A673 (cell line): Measurements from ENCODE around the gene LCN9. TPM values are rescaled to one million over a fixed set of nuclear protein-coding genes. Genes with fewer than 3 reads are reported as not detected.

Experiments used
- BruUV-seq: library from RNA; stranded (reverse); fragments of 400-500 nt; replicated peaks from 2 replicates; lab custom pipeline; 2021; lab: Mats Ljungman, UMichigan
- CTCF ChIA-PET: fragments of 300-600 bp; sonication (Branson Sonifier 250); formaldehyde crosslinking; loops from one replicate; lab custom pipeline; 2022; ENCODE audit warnings: antibody characterized with exemption; lab: Charles Lee
- POLR2A ChIA-PET: fragments of 300-600 bp; sonication (Branson Sonifier 250); formaldehyde crosslinking; loops from one replicate; lab custom pipeline; 2022; ENCODE audit warnings: antibody characterized with exemption; ENCODE audit not compliant: low non-redundant PET; lab: Charles Lee
- DNase-seq: peaks from one replicate; pipeline ENCODE4 v3.0.0-alpha.2; 2015; ENCODE audit warnings: low spot score
- H3K27ac ChIP-seq: fragments of 200-600 bp; sonication (generic); 2 replicates; pipeline ENCODE4 v1.5.1; 2016; ENCODE audit warnings: mixed run types, low read depth, mild to moderate bottlenecking, mixed read lengths, antibody characterized with exemption, low read length; ENCODE audit not compliant: poor library complexity, severe bottlenecking
- H3K27me3 ChIP-seq: fragments of 200-600 bp; sonication (generic); replicated peaks from 2 replicates; pipeline ENCODE4 v1.6.1; 2017; ENCODE audit warnings: mixed run types, low read depth, mild to moderate bottlenecking, mixed read lengths, antibody characterized with exemption, low read length; ENCODE audit not compliant: insufficient read depth, poor library complexity
- H3K36me3 ChIP-seq: fragments of 200-600 bp; sonication (generic); 2 replicates; pipeline ENCODE4 v1.6.1; 2016; ENCODE audit warnings: mixed run types, mild to moderate bottlenecking, mixed read lengths, antibody characterized with exemption, low read length; ENCODE audit not compliant: insufficient read depth, poor library complexity, severe bottlenecking
- H3K4me1 ChIP-seq: fragments of 200-600 bp; sonication (generic); 2 replicates; pipeline ENCODE4 v1.6.1; 2017; ENCODE audit warnings: mixed run types, mild to moderate bottlenecking, mixed read lengths, antibody characterized with exemption, low read length; ENCODE audit not compliant: insufficient read depth, poor library complexity, severe bottlenecking
- H3K4me3 ChIP-seq: fragments of 200-600 bp; sonication (generic); 2 replicates; pipeline ENCODE4 v1.5.1; 2016; ENCODE audit warnings: low read depth, mixed run types, mild to moderate bottlenecking, mixed read lengths, low read length; ENCODE audit not compliant: poor library complexity, severe bottlenecking
- H3K9me3 ChIP-seq: fragments of 200-600 bp; sonication (generic); 2 replicates; pipeline ENCODE4 v1.6.1; 2016; ENCODE audit warnings: mixed run types, low read depth, mild to moderate bottlenecking, mixed read lengths, antibody characterized with exemption, low read length; ENCODE audit not compliant: poor library complexity, severe bottlenecking
- CTCF ChIP-seq: fragments of 300-800, 200-600 bp; sonication (generic); conservative IDR thresholded peaks from 2 replicates; pipeline ENCODE4 v1.5.1; 2017; ENCODE audit warnings: low read depth, mild to moderate bottlenecking, antibody characterized with exemption, low read length, moderate library complexity, mixed read lengths
- EZH2 ChIP-seq: fragments of 200-600 bp; sonication (generic); IDR thresholded peaks from 2 replicates; pipeline ENCODE4 v1.6.1; 2017; ENCODE audit warnings: borderline replicate concordance, low read depth, mild to moderate bottlenecking, mixed read lengths, antibody characterized with exemption, low read length; ENCODE audit not compliant: poor library complexity, severe bottlenecking
- intact Hi-C: fragments of 100-400 bp; cut with micrococcal nuclease; formaldehyde crosslinking; loops from one replicate; pipeline ENCODE4 v1.10.0; 2022; ENCODE audit not compliant: unreplicated experiment
- total RNA-seq: library from RNA; stranded (reverse); gene quantifications from 2 replicates; pipeline ENCODE4 v1.2.3, GENCODE V29; 2021

The LCN9 gene
- total RNA-seq, 1 experiment from 2014 or later, result not detected

GRCh38 chr9:135692410-135692809 is 29.3 kb downstream of the LCN9 start:
- TF ChIP-seq CTCF (no peak), EZH2 (no peak)
- Histone ChIP-seq H3K27ac (no peak overlapping the region), H3K4me1 (peaks cover 4% of the 10 kb centered on the region), H3K4me3 (no peak overlapping the region), H3K36me3 (no peaks in the 10 kb centered on the region), H3K27me3 (no peaks in the 10 kb centered on the region), H3K9me3 (no peaks in the 10 kb centered on the region)
- ChIA-PET CTCF (no interaction called here), POLR2A (no interaction called here)
- DNase-seq, result no peak
- no TSS peak for BruUV-seq
- intact Hi-C loops, result no loop called here

DNA sequence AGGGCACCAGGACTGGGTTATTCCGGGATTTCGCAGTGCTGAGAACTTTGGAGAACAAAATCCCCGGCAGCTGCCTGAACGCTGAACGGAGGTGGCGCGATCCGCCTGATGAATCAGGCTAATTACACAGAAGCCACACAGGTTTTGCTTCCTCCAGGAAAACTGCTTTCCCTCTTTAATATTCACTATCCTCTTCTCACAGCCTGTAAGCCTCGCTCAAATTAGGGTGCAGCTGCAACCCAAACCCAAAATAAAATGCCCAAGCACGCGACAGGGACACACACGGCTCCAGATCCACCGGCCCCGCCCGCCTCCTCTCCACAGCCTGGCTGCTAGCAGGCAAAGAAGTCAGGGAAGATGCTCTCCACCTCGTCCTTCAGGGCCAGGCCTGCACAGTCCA is 30.2 kb downstream of the LCN9 start:
- Histone ChIP-seq H3K27ac (no peak overlapping the region), H3K4me3 (no peak overlapping the region), H3K9me3 (no peaks in the 10 kb centered on the region), H3K36me3 (no peaks in the 10 kb centered on the region), H3K27me3 (no peaks in the 10 kb centered on the region), H3K4me1 (peaks cover 4% of the 10 kb centered on the region)
- intact Hi-C loops, result no loop called here
- no peak for DNase-seq
- ChIA-PET POLR2A (no interaction called here), CTCF (interaction anchor here (1.5 kb wide), 1 partner anchor 27 kb away, joined by 3 read pairs; no protein-coding TSS in a partner anchor)
- TF ChIP-seq EZH2 (no peak), CTCF (no peak)
- BruUV-seq, result no TSS peak

- no peaks in the 10 kb centered on the region for H3K27me3 ChIP-seq
- DNase-seq, result no peak
- no peak overlapping the region for H3K27ac ChIP-seq
- no peaks in the 10 kb centered on the region for H3K9me3 ChIP-seq
- POLR2A ChIA-PET, result no interaction called here
- H3K4me1 ChIP-seq, result peaks cover 4% of the 10 kb centered on the region
- H3K4me3 ChIP-seq, result no peak overlapping the region
- BruUV-seq, result no TSS peak
- CTCF ChIA-PET, result interaction anchor here (1.5 kb wide), 1 partner anchor 27 kb away, joined by 3 read pairs; no protein-coding TSS in a partner anchor
- TF ChIP-seq CTCF (no peak), EZH2 (no peak)
- intact Hi-C loops, result no loop called here
- H3K36me3 ChIP-seq, result no peaks in the 10 kb centered on the region
Observed at GRCh38 chr9:135693771-135694170, 30.7 kb downstream of the LCN9 start.
